PC-3 (cell line): ENCODE measurements around the gene AKAP13. TPM values are rescaled to one million over a fixed set of nuclear protein-coding genes. Genes with fewer than 3 reads are reported as not detected.

Experiments used
- ATAC-seq: fragments of 200-7000 bp; cut with Tn5 transposase; 2 replicates; pipeline ENCODE4 v1.9.1; 2020; ENCODE audit warnings: mild to moderate bottlenecking, moderate library complexity
- BruUV-seq: library from RNA; stranded (reverse); fragments of 400-500 nt; replicated peaks from 2 replicates; lab custom pipeline; 2021; lab: Mats Ljungman, UMichigan
- CTCF ChIA-PET: fragments of 300-600 bp; sonication (Branson Sonifier 250); formaldehyde crosslinking; loops from one replicate; lab custom pipeline; 2022; ENCODE audit warnings: antibody characterized with exemption; lab: Charles Lee
- POLR2A ChIA-PET: fragments of 300-600 bp; sonication (Branson Sonifier 250); formaldehyde crosslinking; loops from one replicate; lab custom pipeline; 2022; ENCODE audit warnings: antibody characterized with exemption; ENCODE audit not compliant: unreplicated experiment; lab: Charles Lee
- DNase-seq: peaks from one replicate; pipeline ENCODE4 v3.0.0-alpha.2; 2015
- H2AFZ ChIP-seq: fragments of 300-600 bp; sonication (generic); 2 replicates; pipeline ENCODE4 v1.6.0; 2016; ENCODE audit warnings: antibody characterized with exemption, low read length
- H3F3A ChIP-seq: fragments of 300-600 bp; sonication (generic); one replicate; pipeline ENCODE4 v1.6.0; 2017; ENCODE audit warnings: antibody characterized with exemption, low read length, control low read depth, mild to moderate bottlenecking; ENCODE audit not compliant: unreplicated experiment
- H3K27ac ChIP-seq: fragments of 300-600 bp; sonication (generic); 2 replicates; pipeline ENCODE4 v1.5.1; 2016; ENCODE audit warnings: mild to moderate bottlenecking, low read length
- H3K27me3 ChIP-seq: fragments of 300-600 bp; sonication (generic); 2 replicates; pipeline ENCODE4 v1.6.1; 2016; ENCODE audit warnings: low read length, mixed read lengths
- H3K36me3 ChIP-seq: fragments of 300-600 bp; sonication (generic); 2 replicates; pipeline ENCODE4 v1.6.1; 2016; ENCODE audit warnings: low read depth, mixed run types, low read length, mixed read lengths
- H3K4me1 ChIP-seq: fragments of 300-600 bp; sonication (generic); 2 replicates; pipeline ENCODE4 v1.5.1; 2016; ENCODE audit warnings: low read length; ENCODE audit not compliant: insufficient read depth
- H3K4me2 ChIP-seq: fragments of 300-600 bp; sonication (generic); 2 replicates; pipeline ENCODE4 v1.6.0; 2016; ENCODE audit warnings: low read length
- H3K4me3 ChIP-seq: fragments of 300-600 bp; sonication (generic); 2 replicates; pipeline ENCODE4 v1.5.1; 2016; ENCODE audit warnings: mild to moderate bottlenecking, low read length, mixed read lengths
- H3K79me2 ChIP-seq: fragments of 300-600 bp; sonication (generic); 2 replicates; pipeline ENCODE4 v1.6.1; 2017; ENCODE audit warnings: low read length, mixed read lengths
- H3K9ac ChIP-seq: fragments of 300-600 bp; sonication (generic); 2 replicates; pipeline ENCODE4 v1.6.0; 2016; ENCODE audit warnings: mild to moderate bottlenecking, low read length
- H3K9me2 ChIP-seq: fragments of 300-600 bp; sonication (generic); replicated peaks from 2 replicates; pipeline ENCODE4 v1.6.1; 2016; ENCODE audit warnings: mixed run types, low read length, mixed read lengths
- H3K9me3 ChIP-seq: fragments of 300-600 bp; sonication (generic); 2 replicates; pipeline ENCODE4 v1.6.1; 2016; ENCODE audit warnings: low read length, mixed read lengths
- H4K20me1 ChIP-seq: fragments of 300-600 bp; sonication (generic); 2 replicates; pipeline ENCODE4 v1.6.1; 2016; ENCODE audit warnings: low read length, mixed read lengths
- CTCF ChIP-seq: fragments of 300-600 bp; sonication (generic); conservative IDR thresholded peaks from 2 replicates; pipeline ENCODE4 v1.5.1; 2017; ENCODE audit warnings: antibody characterized with exemption, low read depth, mild to moderate bottlenecking, low read length
- EZH2 ChIP-seq: fragments of 300-600 bp; sonication (generic); IDR thresholded peaks from one replicate; pipeline ENCODE4 v1.6.1; 2017; ENCODE audit warnings: antibody characterized with exemption, mild to moderate bottlenecking, low read length; ENCODE audit not compliant: unreplicated experiment
- EZH2phosphoT487 ChIP-seq: fragments of 300-600 bp; sonication (generic); IDR thresholded peaks from 2 replicates; pipeline ENCODE4 v1.6.1; 2018; ENCODE audit warnings: mild to moderate bottlenecking, antibody characterized with exemption, low read length, borderline replicate concordance
- intact Hi-C: fragments of 100-400 bp; cut with micrococcal nuclease; formaldehyde crosslinking; loops from 2 replicates; pipeline ENCODE4 v1.9.0; 2023
- total RNA-seq: library from RNA; depleted of rRNA; stranded (reverse); fragments of >200 nt; gene quantifications from 2 replicates; pipeline ENCODE4 v1.2.3, GENCODE V29; 2014

The AKAP13 gene
- total RNA-seq, 1 experiment from 2014 or later, result 36.8 TPM

- no peak overlapping the region for H2AFZ ChIP-seq
- H3K79me2 ChIP-seq, result no peaks in the 10 kb centered on the region
- TF ChIP-seq EZH2, result no peak
- intact Hi-C loops, result no loop called here
- ATAC-seq (no peak), DNase-seq (no peak)
- no peaks in the 10 kb centered on the region for H3K4me1 ChIP-seq
- no peaks in the 10 kb centered on the region for H3K9me2 ChIP-seq
- H3F3A ChIP-seq, result no peaks in the 10 kb centered on the region
- no peak overlapping the region for H3K4me2 ChIP-seq
- H3K27ac ChIP-seq, result no peak overlapping the region
- H4K20me1 ChIP-seq, result no peaks in the 10 kb centered on the region
- ChIA-PET CTCF (no interaction called here), POLR2A (no interaction called here)
- no peak overlapping the region for H3K9ac ChIP-seq
- H3K27me3 ChIP-seq, result no peaks in the 10 kb centered on the region
- H3K9me3 ChIP-seq, result no peaks in the 10 kb centered on the region
- BruUV-seq, result no TSS peak
- no peaks in the 10 kb centered on the region for H3K36me3 ChIP-seq
- no peak overlapping the region for H3K4me3 ChIP-seq
Measured at GRCh38 chr15:85702321-85703101, 322.1 kb downstream of the AKAP13 start.

DNA sequence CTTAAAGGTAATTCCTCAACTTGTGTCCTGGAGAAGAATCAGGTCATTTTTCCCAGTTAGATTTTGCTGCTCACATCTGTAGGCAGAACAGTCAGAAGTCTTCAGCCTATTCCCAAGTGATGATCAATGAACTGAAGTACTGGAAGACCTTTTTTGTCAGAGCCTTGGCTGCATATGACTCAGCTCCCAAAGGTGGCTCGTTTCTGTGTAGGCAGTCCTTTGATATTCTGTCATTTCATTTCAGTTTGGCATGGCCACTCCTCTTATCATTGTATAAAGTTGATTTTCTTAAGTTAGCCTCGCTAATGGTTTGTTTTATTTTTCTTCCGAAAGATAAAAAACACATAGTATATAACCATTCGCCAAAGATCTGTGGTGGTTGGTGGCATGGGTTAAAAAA, 323.7 kb downstream of the AKAP13 start:
- ChIA-PET CTCF (no interaction called here), POLR2A (no interaction called here)
- TF ChIP-seq EZH2 (no peak), CTCF (no peak), EZH2phosphoT487 (no peak)
- no peak for ATAC-seq
- H3K27ac ChIP-seq, result no peak overlapping the region
- H3K4me3 ChIP-seq, result no peak overlapping the region
- H3K36me3 ChIP-seq, result no peaks in the 10 kb centered on the region
- intact Hi-C loops, result no loop called here
- no peak overlapping the region for H2AFZ ChIP-seq
- no peak overlapping the region for H3K4me2 ChIP-seq
- DNase-seq, result no peak
- H3K9ac ChIP-seq, result no peak overlapping the region
- H3K27me3 ChIP-seq, result no peaks in the 10 kb centered on the region
- no TSS peak for BruUV-seq
- no peaks in the 10 kb centered on the region for H3K9me2 ChIP-seq
- H3F3A ChIP-seq, result no peaks in the 10 kb centered on the region
- no peaks in the 10 kb centered on the region for H3K9me3 ChIP-seq
- no peaks in the 10 kb centered on the region for H3K4me1 ChIP-seq
- no peaks in the 10 kb centered on the region for H3K79me2 ChIP-seq
- no peaks in the 10 kb centered on the region for H4K20me1 ChIP-seq

DNA sequence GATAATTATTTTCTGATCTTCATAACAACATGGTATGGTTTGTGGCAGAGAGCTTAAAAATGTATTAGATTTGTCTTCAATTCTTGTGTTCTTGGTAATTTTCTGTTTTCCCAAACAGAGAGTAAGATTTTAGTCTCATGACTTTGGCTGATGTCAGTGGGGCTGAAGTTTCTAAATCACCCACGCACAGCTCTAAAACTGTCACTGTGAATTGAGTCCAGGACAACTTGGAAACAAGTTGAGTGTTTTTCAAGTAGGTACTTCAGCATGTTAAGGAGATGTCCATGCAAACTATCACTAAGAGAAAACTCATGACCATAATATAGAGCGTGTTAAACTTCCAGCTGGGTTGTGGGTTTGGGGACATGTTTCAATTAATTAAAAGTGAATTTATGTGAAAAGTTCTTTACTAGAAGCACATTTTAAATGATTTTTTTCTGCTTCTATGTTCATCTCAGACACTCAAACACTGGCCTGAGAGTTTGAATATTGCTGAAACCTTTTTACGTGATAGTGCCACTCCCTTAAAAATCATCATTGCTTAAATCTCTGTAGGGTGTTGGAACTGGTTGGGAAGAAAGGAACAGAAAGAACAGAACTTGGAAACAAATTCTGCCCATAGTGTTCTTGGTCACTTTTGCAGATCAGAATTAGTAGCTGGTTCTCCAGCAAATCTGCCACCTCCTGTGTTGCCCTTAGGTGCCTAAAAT, 324.5 kb downstream of the AKAP13 start:
- no peak overlapping the region for H2AFZ ChIP-seq
- H3K4me3 ChIP-seq, result no peak overlapping the region
- H3K36me3 ChIP-seq, result no peaks in the 10 kb centered on the region
- H3K9me2 ChIP-seq, result no peaks in the 10 kb centered on the region
- no peak overlapping the region for H3K9ac ChIP-seq
- intact Hi-C loops, result no loop called here
- BruUV-seq, result no TSS peak
- no peaks in the 10 kb centered on the region for H3K79me2 ChIP-seq
- DNase-seq (no peak), ATAC-seq (no peak)
- H3K27ac ChIP-seq, result no peak overlapping the region
- no peaks in the 10 kb centered on the region for H3K9me3 ChIP-seq
- POLR2A ChIA-PET, result no interaction called here
- CTCF ChIA-PET, result no interaction called here
- H3K27me3 ChIP-seq, result no peaks in the 10 kb centered on the region
- H3K4me2 ChIP-seq, result no peak overlapping the region
- TF ChIP-seq CTCF (no peak), EZH2 (no peak), EZH2phosphoT487 (no peak)
- H3K4me1 ChIP-seq, result no peaks in the 10 kb centered on the region
- H3F3A ChIP-seq, result no peaks in the 10 kb centered on the region
- H4K20me1 ChIP-seq, result no peaks in the 10 kb centered on the region
